ENCODE measurements around the gene ARID3A. TPM values are rescaled to one million over a fixed set of nuclear protein-coding genes. Genes with fewer than 3 reads are reported as not detected.

Gene ARID3A
- total RNA-seq, 2 donors from 2014 or later, result 121 to 124 TPM

- H3K4me1 ChIP-seq (ENCODE audit: control insufficient read depth, insufficient read depth, low read length), result no peaks in the 10 kb centered on the region
- DNase-seq, result no peak
- H3K9ac ChIP-seq (ENCODE audit: extremely low read depth, low read length, poor library complexity, severe bottlenecking), result no peak overlapping the region
- H3K4me3 Mint-ChIP-seq, result no peak overlapping the region
- H3K27me3 Mint-ChIP-seq (ENCODE audit: insufficient read depth), result peaks cover 1% of the 10 kb centered on the region
- no peak overlapping the region for H3K27ac ChIP-seq (ENCODE audit: low read depth, low read length)
- no peak overlapping the region for H3K4me3 ChIP-seq (ENCODE audit: low read length)
- peaks cover 2% of the 10 kb centered on the region for H3K27me3 ChIP-seq (ENCODE audit: control insufficient read depth, insufficient read depth, low read length, poor library complexity, severe bottlenecking)
- no peaks in the 10 kb centered on the region for H3K4me1 Mint-ChIP-seq
- H3K27ac Mint-ChIP-seq, result no peak overlapping the region
- peaks cover 13% of the 10 kb centered on the region for H3K36me3 Mint-ChIP-seq (ENCODE audit: low read depth)
- TF ChIP-seq CTCF (conservative IDR thresholded peaks at IDR 0.05), result no peak
- no peaks in the 10 kb centered on the region for H3K36me3 ChIP-seq (ENCODE audit: control insufficient read depth, insufficient read depth, low read length)
- peaks cover 8% of the 10 kb centered on the region for H3K9me3 Mint-ChIP-seq
- WGBS, 2 experiments (ENCODE audit: insufficient coverage in 1 of 2, insufficient read length in 1 of 2), result 94 to 98% methylated on average over 44 to 73 of the region's 73 CpGs
- no peaks in the 10 kb centered on the region for H3K9me3 ChIP-seq (ENCODE audit: control insufficient read depth, low read length)
Observed at GRCh38 chr19:1007399-1008251, 81.8 kb downstream of the ARID3A start.

DNA sequence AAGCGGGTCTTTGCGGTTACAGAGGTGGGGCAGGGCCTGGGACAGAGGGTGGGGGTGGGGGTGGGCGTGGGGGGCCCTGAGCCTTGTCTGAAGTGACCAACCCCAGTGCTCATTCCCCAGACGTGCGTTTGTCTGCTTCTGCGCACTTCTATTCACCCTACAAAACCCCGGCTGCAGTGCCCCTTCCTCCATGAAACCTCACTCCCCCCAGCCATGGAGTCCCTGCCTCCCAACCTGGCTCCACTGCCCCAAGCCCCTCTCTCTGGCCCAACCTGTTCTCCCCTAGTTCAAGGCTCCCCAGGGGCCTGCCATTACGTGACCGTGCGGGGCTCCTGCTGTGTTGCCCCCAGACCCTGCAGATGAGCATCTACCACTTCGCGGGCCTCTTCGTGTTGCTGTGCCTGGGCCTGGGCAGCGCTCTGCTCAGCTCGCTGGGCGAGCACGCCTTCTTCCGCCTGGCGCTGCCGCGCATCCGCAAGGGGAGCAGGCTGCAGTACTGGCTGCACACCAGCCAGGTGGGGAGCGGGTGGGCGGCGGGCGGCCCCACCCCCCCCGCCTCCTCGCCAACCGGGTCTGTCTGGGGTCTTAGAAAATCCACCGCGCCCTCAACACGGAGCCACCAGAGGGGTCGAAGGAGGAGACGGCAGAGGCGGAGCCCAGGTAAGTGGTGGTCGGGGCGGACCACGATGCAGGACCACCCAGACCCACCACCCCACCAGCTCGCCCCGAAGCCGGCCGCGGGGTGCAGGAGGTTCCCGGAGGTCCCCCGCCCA lies 82.6 kb downstream of the ARID3A start:
- Histone ChIP-seq H3K36me3 (ENCODE audit: control insufficient read depth, insufficient read depth, low read length) (peaks cover 7% of the 10 kb centered on the region), H3K9me3 (ENCODE audit: control insufficient read depth, low read length) (no peaks in the 10 kb centered on the region), H3K9ac (ENCODE audit: extremely low read depth, low read length, poor library complexity, severe bottlenecking) (no peak overlapping the region), H3K27me3 (ENCODE audit: control insufficient read depth, insufficient read depth, low read length, poor library complexity, severe bottlenecking) (no peaks in the 10 kb centered on the region), H3K27ac (ENCODE audit: low read depth, low read length) (no peak overlapping the region), H3K4me3 (ENCODE audit: low read length) (no peak overlapping the region), H3K4me1 (ENCODE audit: control insufficient read depth, insufficient read depth, low read length) (no peaks in the 10 kb centered on the region)
- Mint-ChIP-seq H3K36me3 (ENCODE audit: low read depth) (peaks cover 13% of the 10 kb centered on the region), H3K27ac (no peak overlapping the region), H3K4me1 (no peaks in the 10 kb centered on the region), H3K9me3 (peaks cover 8% of the 10 kb centered on the region), H3K4me3 (no peak overlapping the region), H3K27me3 (ENCODE audit: insufficient read depth) (no peaks in the 10 kb centered on the region)
- DNase-seq, result no peak
- no peak for TF ChIP-seq CTCF (conservative IDR thresholded peaks at IDR 0.05)
- 94 to 95% methylated on average over 31 to 42 of the region's 45 CpGs for WGBS, 2 experiments (ENCODE audit: insufficient coverage in 1 of 2, insufficient read length in 1 of 2)

- Mint-ChIP-seq H3K27me3 (ENCODE audit: insufficient read depth) (no peaks in the 10 kb centered on the region), H3K9me3 (peaks cover 8% of the 10 kb centered on the region), H3K4me3 (no peak overlapping the region), H3K36me3 (ENCODE audit: low read depth) (peaks cover 13% of the 10 kb centered on the region), H3K4me1 (no peaks in the 10 kb centered on the region), H3K27ac (no peak overlapping the region)
- H3K9me3 ChIP-seq (ENCODE audit: control insufficient read depth, low read length), result no peaks in the 10 kb centered on the region
- no peak overlapping the region for H3K27ac ChIP-seq (ENCODE audit: low read depth, low read length)
- 94 to 95% methylated on average over 61 to 92 of the region's 92 CpGs for WGBS, 2 experiments (ENCODE audit: insufficient coverage in 1 of 2, insufficient read length in 1 of 2)
- H3K27me3 ChIP-seq (ENCODE audit: control insufficient read depth, insufficient read depth, low read length, poor library complexity, severe bottlenecking), result no peaks in the 10 kb centered on the region
- H3K4me1 ChIP-seq (ENCODE audit: control insufficient read depth, insufficient read depth, low read length), result no peaks in the 10 kb centered on the region
- H3K9ac ChIP-seq (ENCODE audit: extremely low read depth, low read length, poor library complexity, severe bottlenecking), result no peak overlapping the region
- H3K4me3 ChIP-seq (ENCODE audit: low read length), result no peak overlapping the region
- DNase-seq, result no peak
- TF ChIP-seq CTCF (conservative IDR thresholded peaks at IDR 0.05), result no peak
- H3K36me3 ChIP-seq (ENCODE audit: control insufficient read depth, insufficient read depth, low read length), result peaks cover 9% of the 10 kb centered on the region
Observed at GRCh38 chr19:1009041-1009980, 83.5 kb downstream of the ARID3A start.

All from endodermal cell (in vitro differentiated cells).